HG02981 (cell line): Measurements from ENCODE around the gene ICOSLG.
"Not testable (repeated sequence)": the region's sequence is repeated elsewhere in the genome, so short reads cannot be mapped to it uniquely, and the experiment has no call there.

Experiments
- ATAC-seq: cut with Tn5 transposase; IDR thresholded peaks from one replicate; pipeline ENCODE4 v1.9.1; 2021; ENCODE audit warnings: mild to moderate bottlenecking, moderate library complexity; ENCODE audit not compliant: unreplicated experiment

Gene ICOSLG

GRCh38 chr21:44265734-44266270 lies 25.1 kb upstream of the ICOSLG start:
- ATAC-seq, result no peak

- ATAC-seq, result no peak
These were observed 23.0 kb upstream of the ICOSLG start for GRCh38 chr21:44263768-44264167.

GRCh38 chr21:44263221-44263760 lies 22.5 kb upstream of the ICOSLG start:
- ATAC-seq, result no peak

- no peak for ATAC-seq
These were observed 21.8 kb upstream of the ICOSLG start for GRCh38 chr21:44262338-44263056.

GRCh38 chr21:44261675-44262295 lies 21.0 kb upstream of the ICOSLG start, which contains the start of gene DNMT3L:
Gene DNMT3L, minus strand, starts transcription at chr21:44261897. Its CDS starts 638 bp downstream, at chr21:44261259.
- ATAC-seq, result no peak

- ATAC-seq, result no peak
These were observed 20.3 kb upstream of the ICOSLG start for GRCh38 chr21:44260791-44261631.

- ATAC-seq, result no peak
These were observed 19.3 kb upstream of the ICOSLG start for GRCh38 chr21:44260066-44260465.

GRCh38 chr21:44259082-44259705 lies 18.5 kb upstream of the ICOSLG start:
- ATAC-seq, result no peak

GRCh38 chr21:44258056-44258725 lies 17.4 kb upstream of the ICOSLG start:
- no peak for ATAC-seq

- ATAC-seq, result no peak
These were observed 14.8 kb upstream of the ICOSLG start for GRCh38 chr21:44255511-44255981.

GRCh38 chr21:44253832-44254710 lies 13.3 kb upstream of the ICOSLG start:
- ATAC-seq, result no peak

- ATAC-seq, result not testable (repeated sequence)
These were observed 8.7 kb upstream of the ICOSLG start for GRCh38 chr21:44249204-44250037.

- not testable (repeated sequence) for ATAC-seq
These were observed 7.2 kb upstream of the ICOSLG start for GRCh38 chr21:44247904-44248303.

GRCh38 chr21:44243980-44244379 lies 3.2 kb upstream of the ICOSLG start:
- peak; percentile 43 for ATAC-seq

GRCh38 chr21:44241281-44241680 lies 538 bp upstream of the ICOSLG start:
- ATAC-seq, result not testable (repeated sequence)

- ATAC-seq, result not testable (repeated sequence)
These were observed 390 bp downstream of the ICOSLG start for GRCh38 chr21:44240353-44240752.

GRCh38 chr21:44229561-44229960 lies 11.2 kb downstream of the ICOSLG start:
- not testable (repeated sequence) for ATAC-seq

GRCh38 chr21:44228109-44228508 lies 12.6 kb downstream of the ICOSLG start:
- ATAC-seq, result not testable (repeated sequence)
